Left ventricle myocardium inferior (tissue), 1 donor: ENCODE data around the gene EREG. TPM values are rescaled to one million over a fixed set of nuclear protein-coding genes. Genes with fewer than 3 reads are reported as not detected.
"Not testable (repeated sequence)": the region's sequence is repeated elsewhere in the genome, so short reads cannot be mapped to it uniquely, and the experiment has no call there.

Experiments used
- DNase-seq: peaks from one replicate; pipeline ENCODE4 v3.0.0-alpha.2; 2020
- H3K27ac ChIP-seq: fragments of 200-600 bp; replicated peaks from 2 replicates; pipeline ENCODE4 v1.8.0; 2021
- H3K27me3 ChIP-seq: fragments of 200-600 bp; 2 replicates; pipeline ENCODE4 v1.8.0; 2021; ENCODE audit warnings: low read depth
- H3K36me3 ChIP-seq: fragments of 200-600 bp; 2 replicates; pipeline ENCODE4 v1.8.0; 2021
- H3K4me1 ChIP-seq: fragments of 200-600 bp; 2 replicates; pipeline ENCODE4 v1.8.0; 2021
- H3K4me3 ChIP-seq: fragments of 200-600 bp; 2 replicates; pipeline ENCODE4 v1.8.0; 2021; ENCODE audit warnings: mild to moderate bottlenecking, moderate library complexity
- H3K9me3 ChIP-seq: fragments of 200-600 bp; replicated peaks from 2 replicates; pipeline ENCODE4 v1.8.0; 2021
- intact Hi-C: fragments of 100-400 bp; cut with micrococcal nuclease; formaldehyde crosslinking; loops from one replicate; pipeline ENCODE4 v1.11.0; 2022
- total RNA-seq: library from RNA; stranded (reverse); fragmentation: NEBNext Ultra II Directional; extraction: Animal tissue kit (Norgen Biotek cat#: 25700); gene quantifications from one replicate; pipeline ENCODE4 v1.2.1, GENCODE V29; 2021
- TF ChIP-seq, protein P1 (sequence below): fragments of 200-600 bp; IDR thresholded peaks from 2 replicates; pipeline ENCODE4 v1.8.0; 2021; ENCODE audit warnings: antibody characterized with exemption, mild to moderate bottlenecking, borderline replicate concordance
- donor health status: DM: no; HTN: yes; CAD: no; lungs with severe emphysema.

Gene EREG
- total RNA-seq, 1 donor from 2014 or later, result not detected

DNA sequence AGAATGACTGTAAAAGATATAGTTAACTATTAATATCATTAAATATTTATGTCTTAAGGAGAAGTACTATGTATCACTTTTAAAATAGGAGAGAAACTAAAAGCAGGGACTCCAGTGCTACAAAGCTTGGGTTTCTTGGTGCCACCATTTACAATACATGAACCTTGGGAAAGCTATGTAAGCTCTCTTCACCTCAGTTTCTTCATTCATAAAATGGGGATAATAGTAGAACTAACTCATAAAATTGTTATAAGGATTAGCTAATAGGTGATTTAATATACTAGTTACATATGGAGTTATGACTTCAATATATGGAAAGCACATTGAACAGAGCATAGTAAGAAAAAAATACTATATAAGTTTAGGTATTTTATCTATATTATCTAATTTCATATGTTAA lies 33.0 kb upstream of the EREG start:
- DNase-seq, result no peak
- Histone ChIP-seq H3K4me3 (no peak overlapping the region), H3K27me3 (peaks cover 8% of the 10 kb centered on the region), H3K27ac (no peak overlapping the region), H3K4me1 (no peaks in the 10 kb centered on the region), H3K36me3 (no peaks in the 10 kb centered on the region), H3K9me3 (no peaks in the 10 kb centered on the region)
- intact Hi-C loops, result no loop called here
- TF ChIP-seq, protein P1, sequence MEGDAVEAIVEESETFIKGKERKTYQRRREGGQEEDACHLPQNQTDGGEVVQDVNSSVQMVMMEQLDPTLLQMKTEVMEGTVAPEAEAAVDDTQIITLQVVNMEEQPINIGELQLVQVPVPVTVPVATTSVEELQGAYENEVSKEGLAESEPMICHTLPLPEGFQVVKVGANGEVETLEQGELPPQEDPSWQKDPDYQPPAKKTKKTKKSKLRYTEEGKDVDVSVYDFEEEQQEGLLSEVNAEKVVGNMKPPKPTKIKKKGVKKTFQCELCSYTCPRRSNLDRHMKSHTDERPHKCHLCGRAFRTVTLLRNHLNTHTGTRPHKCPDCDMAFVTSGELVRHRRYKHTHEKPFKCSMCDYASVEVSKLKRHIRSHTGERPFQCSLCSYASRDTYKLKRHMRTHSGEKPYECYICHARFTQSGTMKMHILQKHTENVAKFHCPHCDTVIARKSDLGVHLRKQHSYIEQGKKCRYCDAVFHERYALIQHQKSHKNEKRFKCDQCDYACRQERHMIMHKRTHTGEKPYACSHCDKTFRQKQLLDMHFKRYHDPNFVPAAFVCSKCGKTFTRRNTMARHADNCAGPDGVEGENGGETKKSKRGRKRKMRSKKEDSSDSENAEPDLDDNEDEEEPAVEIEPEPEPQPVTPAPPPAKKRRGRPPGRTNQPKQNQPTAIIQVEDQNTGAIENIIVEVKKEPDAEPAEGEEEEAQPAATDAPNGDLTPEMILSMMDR, result no peak

- no peak overlapping the region for H3K27ac ChIP-seq
- H3K36me3 ChIP-seq, result no peaks in the 10 kb centered on the region
- no peak for DNase-seq
- H3K27me3 ChIP-seq, result no peaks in the 10 kb centered on the region
- intact Hi-C loops, result no loop called here
- H3K4me3 ChIP-seq, result no peak overlapping the region
- no peaks in the 10 kb centered on the region for H3K9me3 ChIP-seq
- H3K4me1 ChIP-seq, result no peaks in the 10 kb centered on the region
- TF ChIP-seq, protein P1, result no peak
Observed at GRCh38 chr4:74334636-74335035, 30.3 kb upstream of the EREG start.

- Histone ChIP-seq H3K36me3 (no peaks in the 10 kb centered on the region), H3K27ac (no peak overlapping the region), H3K4me3 (no peak overlapping the region), H3K4me1 (no peaks in the 10 kb centered on the region), H3K9me3 (peaks cover 3% of the 10 kb centered on the region), H3K27me3 (no peaks in the 10 kb centered on the region)
- TF ChIP-seq, protein P1, result no peak
- DNase-seq, result no peak
- intact Hi-C loops, result no loop called here
Observed at GRCh38 chr4:74335341-74336021, 29.5 kb upstream of the EREG start.

DNA sequence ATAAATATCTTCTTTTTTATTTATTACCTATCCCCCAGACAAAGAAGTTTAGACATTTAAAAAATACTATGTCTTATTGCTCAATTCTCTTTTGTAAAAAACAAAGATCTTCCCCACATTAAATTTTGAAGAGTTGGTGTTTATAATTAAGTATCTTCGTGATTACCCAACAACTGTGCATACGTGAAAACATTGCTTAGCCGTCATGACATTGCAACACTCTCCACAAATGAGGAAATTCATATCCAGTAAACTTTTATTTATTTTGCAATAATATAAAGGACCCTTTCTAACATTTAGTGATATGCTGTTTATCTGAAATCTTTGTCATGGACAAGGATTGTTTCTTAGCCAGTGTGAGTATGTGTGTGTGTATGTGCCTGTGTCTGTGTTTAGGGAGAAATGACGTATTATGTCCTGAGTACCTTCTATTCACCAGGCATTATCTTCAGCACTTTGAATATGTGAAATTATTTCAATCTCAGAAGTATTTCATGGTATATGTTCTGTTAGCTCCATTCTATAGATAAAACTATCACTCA lies 26.1 kb upstream of the EREG start:
- no peak for DNase-seq
- Histone ChIP-seq H3K4me1 (no peaks in the 10 kb centered on the region), H3K27me3 (peaks cover 2% of the 10 kb centered on the region), H3K4me3 (no peak overlapping the region), H3K9me3 (peaks cover 21% of the 10 kb centered on the region), H3K36me3 (no peaks in the 10 kb centered on the region), H3K27ac (no peak overlapping the region)
- TF ChIP-seq, protein P1, result no peak
- intact Hi-C loops, result no loop called here

DNA sequence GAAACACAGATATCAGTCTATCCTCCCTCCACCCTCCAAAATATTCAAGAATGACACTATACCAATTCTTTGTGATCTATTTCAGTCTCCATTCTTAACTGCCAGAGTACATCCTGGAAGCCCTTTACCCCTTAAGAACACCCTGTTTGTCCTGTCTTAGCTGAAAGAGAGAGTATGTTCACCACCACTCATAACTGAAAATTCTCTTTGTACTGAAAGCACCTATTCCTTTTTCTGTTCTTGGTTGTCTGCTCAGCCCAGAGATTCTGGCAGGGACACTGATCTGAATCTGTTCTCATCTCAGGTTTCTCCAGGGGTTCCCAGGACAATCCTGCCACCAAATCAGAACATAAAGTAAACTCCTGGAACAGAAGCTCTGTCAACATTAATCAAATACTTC lies 25.4 kb upstream of the EREG start:
- no peaks in the 10 kb centered on the region for H3K4me1 ChIP-seq
- TF ChIP-seq, protein P1, result no peak
- no peak overlapping the region for H3K27ac ChIP-seq
- no peaks in the 10 kb centered on the region for H3K36me3 ChIP-seq
- intact Hi-C loops, result no loop called here
- peaks cover 27% of the 10 kb centered on the region for H3K9me3 ChIP-seq
- no peak for DNase-seq
- peaks cover 6% of the 10 kb centered on the region for H3K27me3 ChIP-seq
- H3K4me3 ChIP-seq, result no peak overlapping the region

GRCh38 chr4:74340421-74340820 lies 24.5 kb upstream of the EREG start:
- peaks cover 36% of the 10 kb centered on the region for H3K9me3 ChIP-seq
- DNase-seq, H3K4me3 ChIP-seq, intact Hi-C loops, H3K4me1 ChIP-seq, H3K27me3 ChIP-seq, H3K27ac ChIP-seq, H3K36me3 ChIP-seq: not testable (repeated sequence)
